AG10803 (cell line): Measurements from ENCODE around the gene OTOF.

Experiments
- DNase-seq: peaks from one replicate; pipeline ENCODE4 v3.0.0; 2010; ENCODE audit warnings: low read depth
- H3K4me3 ChIP-seq: 2 replicates; pipeline ENCODE4 v1.5.1; 2011; ENCODE audit warnings: mild to moderate bottlenecking, low read length, control low read depth
- CTCF ChIP-seq: conservative IDR thresholded peaks from 2 replicates; pipeline ENCODE4 v1.5.1; 2011; ENCODE audit warnings: mild to moderate bottlenecking, low read length, control low read depth, inconsistent platforms

Gene OTOF

DNA sequence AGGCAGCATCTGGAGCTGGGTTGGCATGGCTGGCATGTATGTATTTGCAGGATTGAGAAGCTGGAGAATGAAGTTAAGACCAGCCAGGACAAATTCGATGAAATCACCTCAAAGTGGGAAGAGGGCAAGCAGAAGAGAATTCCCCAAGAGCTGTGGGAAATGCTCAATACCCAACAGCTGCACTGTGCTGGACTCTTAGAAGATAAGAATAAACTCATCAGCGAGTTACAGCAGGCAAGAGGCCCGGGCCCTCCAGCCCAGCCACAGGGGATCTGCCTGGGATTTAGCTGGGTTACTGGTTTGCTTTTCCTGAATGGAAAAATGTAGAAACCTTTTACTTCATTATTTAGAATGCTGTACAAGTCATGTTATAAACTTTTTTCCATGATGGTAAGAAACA lies 53.7 kb downstream of the OTOF start:
- no peak for TF ChIP-seq CTCF
- no peak overlapping the region for H3K4me3 ChIP-seq
- DNase-seq: no peak

- no peak for TF ChIP-seq CTCF
- DNase-seq: no peak
- H3K4me3 ChIP-seq: no peak overlapping the region
Measured at GRCh38 chr2:26423750-26424149, 54.2 kb downstream of the OTOF start.

GRCh38 chr2:26422947-26423629 lies 54.8 kb downstream of the OTOF start:
- DNase-seq: no peak
- no peak overlapping the region for H3K4me3 ChIP-seq
- no peak for TF ChIP-seq CTCF

DNA sequence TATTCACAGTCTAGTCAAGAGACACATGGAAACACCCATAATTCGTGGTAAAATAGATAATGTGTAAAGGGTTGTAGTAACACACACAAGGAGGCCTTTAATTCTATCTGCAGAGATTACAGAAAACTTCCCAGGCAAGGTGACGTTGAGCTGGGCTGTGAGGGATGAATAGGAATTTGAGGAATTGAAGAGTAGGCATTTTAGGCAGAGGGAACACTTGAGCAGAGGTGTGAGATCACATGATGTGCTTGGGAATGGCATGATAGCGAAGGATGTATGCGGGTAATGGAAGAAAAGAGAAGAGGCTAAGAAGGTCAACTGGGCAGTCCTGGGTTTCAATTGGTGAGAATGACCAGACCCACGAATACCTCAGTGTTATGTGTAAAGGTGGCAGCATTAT lies 56.0 kb downstream of the OTOF start:
- no peak for TF ChIP-seq CTCF
- no peak for DNase-seq

GRCh38 chr2:26414311-26414710 lies 63.6 kb downstream of the OTOF start:
- H3K4me3 ChIP-seq: no peak overlapping the region
- DNase-seq: no peak
- no peak for TF ChIP-seq CTCF

More for the DNA sequence above, 56.0 kb downstream of the OTOF start:
- no peak overlapping the region for H3K4me3 ChIP-seq

GRCh38 chr2:26412091-26412673 lies 65.7 kb downstream of the OTOF start:
- no peak for TF ChIP-seq CTCF
- DNase-seq: no peak
- no peak overlapping the region for H3K4me3 ChIP-seq

DNA sequence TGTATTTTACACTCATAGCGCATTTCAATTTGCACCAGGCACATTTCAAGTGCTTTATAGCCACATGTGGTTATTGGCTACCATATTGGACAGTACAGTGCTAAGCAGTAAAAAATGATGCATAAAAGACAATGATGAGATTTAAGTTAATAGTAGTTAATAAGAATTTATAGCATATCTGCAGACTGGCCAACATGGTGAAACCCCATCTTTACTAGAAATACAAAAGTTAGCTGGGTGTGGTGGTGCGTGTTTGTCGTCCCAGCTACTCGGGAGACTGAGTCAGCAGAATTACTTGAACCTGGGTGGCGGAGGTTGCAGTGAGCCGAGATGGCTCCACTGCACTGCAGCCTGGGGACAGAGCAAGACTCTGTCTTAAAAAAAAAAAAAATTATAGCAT lies 66.5 kb downstream of the OTOF start:
- H3K4me3 ChIP-seq: no peak overlapping the region
- no peak for TF ChIP-seq CTCF
- no peak for DNase-seq
